AG09319 (cell line): ENCODE results near the gene ZNF358.

Experiments
- DNase-seq: peaks from one replicate; pipeline ENCODE4 v3.0.0-alpha.2; 2010; ENCODE audit warnings: low read depth; ENCODE audit errors: extremely low read depth
- CTCF ChIP-seq: IDR thresholded peaks from 2 replicates; pipeline ENCODE4 v1.5.1; 2011; ENCODE audit warnings: low read depth, mild to moderate bottlenecking, inconsistent platforms, low read length, moderate library complexity

ZNF358 gene

GRCh38 chr19:7550169-7550770 is 34.4 kb downstream of the ZNF358 start:
- no peak for DNase-seq

DNA sequence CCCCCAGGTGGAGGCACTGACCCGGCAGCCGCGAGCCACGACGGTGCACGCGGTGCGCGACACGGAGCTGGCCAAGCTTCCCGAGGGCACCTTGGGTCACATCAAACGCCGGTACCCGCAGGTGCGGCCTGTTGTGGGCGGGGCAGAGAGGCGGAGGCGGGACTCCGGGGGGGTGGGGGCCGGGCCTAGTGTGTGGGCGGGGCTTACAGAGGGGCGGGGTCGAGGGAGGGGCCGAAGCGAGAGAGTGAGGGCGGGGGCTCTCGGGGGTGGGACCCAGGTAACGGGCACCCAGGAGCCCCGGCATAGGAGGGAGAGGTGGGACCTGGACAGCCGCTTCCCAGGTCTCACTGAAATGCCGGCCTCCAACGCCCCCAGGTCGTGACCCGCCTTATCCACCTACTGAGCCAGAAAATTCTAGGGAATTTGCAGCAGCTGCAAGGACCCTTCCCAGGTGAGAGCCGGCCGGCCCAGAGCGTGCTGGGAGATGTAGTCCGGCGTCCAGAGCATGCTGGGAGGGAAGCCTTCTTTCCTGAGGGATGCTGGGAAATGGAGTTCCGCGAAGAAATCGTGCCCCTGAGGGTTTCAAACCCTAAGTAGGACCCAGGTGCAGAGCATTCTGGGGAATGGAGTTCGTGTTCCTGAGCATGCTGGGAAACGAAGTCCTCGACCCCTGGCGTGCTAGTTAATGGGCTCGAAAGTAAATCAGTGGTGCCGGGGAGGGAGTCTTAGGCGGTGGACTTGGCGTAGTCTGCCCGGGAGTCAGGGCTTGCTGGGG is 35.3 kb downstream of the ZNF358 start:
- no peak for DNase-seq

More at GRCh38 chr19:7550169-7550770, 34.4 kb downstream of the ZNF358 start:
- no peak for TF ChIP-seq CTCF

DNA sequence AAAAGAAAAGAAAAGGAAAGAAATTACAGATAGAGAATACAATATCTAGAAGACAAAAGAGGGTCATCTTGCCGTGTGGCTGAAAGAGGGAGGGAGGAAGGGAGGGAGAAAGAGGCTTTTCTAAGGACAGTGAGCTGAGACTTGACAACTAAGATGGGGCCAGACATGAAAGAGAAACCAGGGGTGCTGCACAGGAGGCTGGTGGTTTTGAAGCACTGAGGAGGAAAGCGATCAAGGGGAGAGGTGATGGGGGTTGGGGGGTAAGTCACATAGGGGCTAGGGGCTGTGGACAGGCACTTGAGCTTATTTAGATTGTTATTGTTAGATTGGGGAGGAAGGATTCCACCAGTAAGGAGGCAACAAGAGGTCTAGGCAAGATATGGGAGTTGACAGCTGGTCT is 36.9 kb downstream of the ZNF358 start:
- no peak for TF ChIP-seq CTCF
- no peak for DNase-seq

More for the DNA sequence above, 35.3 kb downstream of the ZNF358 start:
- TF ChIP-seq CTCF, result no peak

- TF ChIP-seq CTCF, result no peak
- DNase-seq, result no peak
Observed at GRCh38 chr19:7554565-7554964, 38.7 kb downstream of the ZNF358 start.

DNA sequence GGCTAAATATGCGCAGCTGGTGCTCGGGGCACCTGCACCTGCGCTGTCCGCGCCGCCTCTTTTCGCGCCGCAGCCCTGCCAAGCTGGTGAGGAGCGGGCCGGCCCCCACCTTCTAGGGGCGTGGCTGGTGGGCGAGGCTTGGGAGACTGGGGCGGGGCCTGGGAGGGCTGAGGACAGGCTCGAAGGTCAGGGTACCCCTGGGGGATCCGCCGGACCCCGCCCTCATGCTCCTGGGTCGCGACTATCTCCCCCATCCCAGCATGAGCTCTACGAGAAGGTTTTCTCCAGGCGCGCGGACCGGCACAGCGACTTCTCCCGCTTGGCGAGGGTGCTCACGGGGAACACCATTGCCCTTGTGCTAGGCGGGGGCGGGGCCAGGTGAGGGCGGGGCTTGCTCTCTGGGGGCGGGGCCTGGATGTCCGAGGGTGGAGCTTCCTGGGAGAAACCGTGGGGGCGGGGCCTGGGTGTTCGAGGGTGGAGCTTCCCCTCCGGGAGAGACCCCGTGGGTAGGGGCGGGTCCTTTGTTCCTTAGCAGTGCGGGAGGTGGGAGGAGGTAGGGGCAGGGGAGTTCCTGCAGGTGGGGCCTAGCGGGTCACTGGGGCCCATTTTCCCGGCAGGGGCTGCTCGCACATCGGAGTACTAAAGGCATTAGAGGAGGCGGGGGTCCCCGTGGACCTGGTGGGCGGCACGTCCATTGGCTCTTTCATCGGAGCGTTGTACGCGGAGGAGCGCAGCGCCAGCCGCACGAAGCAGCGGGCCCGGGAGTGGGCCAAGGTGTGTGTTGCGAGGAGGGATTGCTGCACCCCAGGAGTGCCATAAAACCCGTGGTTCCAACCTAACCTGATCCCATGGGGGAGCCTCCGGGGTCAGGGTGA is 39.3 kb downstream of the ZNF358 start:
- DNase-seq, result no peak
- TF ChIP-seq CTCF, result no peak

DNA sequence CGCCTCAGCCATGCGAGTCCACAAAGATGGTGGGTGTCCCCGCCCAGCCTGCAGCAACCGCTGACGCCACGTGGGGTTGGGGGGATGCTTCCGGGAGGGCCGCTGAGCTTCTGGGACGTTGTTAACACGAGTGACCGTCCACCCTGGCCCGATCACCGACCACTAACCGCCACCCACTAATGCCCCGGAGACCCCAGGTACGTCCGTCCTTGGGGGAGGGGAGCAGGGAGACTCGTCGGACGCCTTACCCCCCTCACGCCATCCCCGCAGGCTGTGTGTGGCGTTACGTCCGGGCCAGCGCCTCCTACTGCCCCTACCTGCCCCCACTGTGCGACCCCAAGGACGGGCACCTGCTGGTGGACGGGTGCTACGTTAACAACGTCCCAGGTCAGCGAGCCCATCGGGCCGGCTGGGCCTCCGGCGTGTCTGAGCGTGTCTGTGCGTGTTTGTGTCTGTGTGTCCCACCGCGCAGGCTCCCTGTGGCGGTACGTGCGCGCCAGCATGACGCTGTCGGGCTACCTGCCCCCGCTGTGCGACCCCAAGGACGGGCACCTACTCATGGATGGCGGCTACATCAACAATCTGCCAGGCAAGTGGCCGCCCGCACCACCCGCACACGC is 40.9 kb downstream of the ZNF358 start:
- TF ChIP-seq CTCF, result no peak
- no peak for DNase-seq

DNA sequence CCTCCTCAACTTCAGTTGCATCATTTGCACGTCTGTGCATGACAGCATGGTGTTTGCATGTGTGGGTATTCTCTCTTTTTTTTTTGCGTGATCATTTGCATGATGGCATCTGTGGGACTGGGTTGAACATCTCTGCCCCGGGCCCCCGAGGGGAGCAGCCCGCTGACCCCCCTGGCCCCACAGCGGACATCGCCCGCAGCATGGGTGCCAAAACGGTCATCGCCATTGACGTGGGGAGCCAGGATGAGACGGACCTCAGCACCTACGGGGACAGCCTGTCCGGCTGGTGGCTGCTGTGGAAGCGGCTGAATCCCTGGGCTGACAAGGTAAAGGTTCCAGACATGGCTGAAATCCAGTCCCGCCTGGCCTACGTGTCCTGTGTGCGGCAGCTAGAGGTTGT is 42.8 kb downstream of the ZNF358 start:
- DNase-seq, result no peak
- TF ChIP-seq CTCF, result no peak
